Measurements from ENCODE around the gene HTR1B. TPM values are rescaled to one million over a fixed set of nuclear protein-coding genes. Genes with fewer than 3 reads are reported as not detected.

Gene HTR1B
- total and polyA plus RNA-seq, 9 of the 15 experiments (the other 6 are each of a cell fraction or from before 2014, with no cell fraction given), result not detected

DNA sequence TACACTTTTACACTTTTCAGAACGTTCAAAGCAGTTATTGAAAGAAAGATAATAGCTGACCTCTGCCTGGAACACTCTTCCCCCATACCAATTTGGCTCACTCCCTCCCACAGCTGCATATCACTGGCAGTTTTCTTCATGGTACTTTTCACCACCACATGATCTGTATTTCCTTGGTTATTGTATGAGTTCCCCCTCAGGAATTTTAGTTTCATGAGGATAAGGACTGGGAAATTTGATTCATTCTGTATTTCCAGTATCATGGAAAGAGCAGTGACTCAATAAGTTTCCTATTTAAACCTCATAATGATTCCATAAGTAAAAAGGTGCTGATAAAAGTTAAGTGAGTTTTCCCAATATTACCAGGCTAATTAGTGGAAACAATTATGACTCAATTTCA, 16.0 kb downstream of the HTR1B start:
- no peaks in the 10 kb centered on the region for H3K4me1 ChIP-seq (replicated peaks in 1 of 2; ENCODE audit: control insufficient read depth in 2 of 2, insufficient read depth in 2 of 2, low read length in 2 of 2)
- H2AFZ ChIP-seq (ENCODE audit: low read depth, low read length), result no peak overlapping the region
- ChIA-PET CTCF (ENCODE audit: low intra/inter-chr PET ratio) (no interaction called here), POLR2A (no interaction called here)
- H3K27ac ChIP-seq (ENCODE audit: extremely low read depth, low read depth, low read length), result no peak overlapping the region
- no peaks in the 10 kb centered on the region for H3K36me3 ChIP-seq (ENCODE audit: control insufficient read depth, insufficient read depth, low read length)
- 0% methylated on average over 1 of the region's 1 CpG for WGBS (ENCODE audit: insufficient coverage, low coverage, missing lambda C conversion rate)
- FAIRE-seq (no peak), DNase-seq (ENCODE audit: extremely low read depth in 1 of 4, low spot score in 3 of 4) (no peak), ATAC-seq (no peak)
- H3K9ac ChIP-seq (ENCODE audit: insufficient read depth in 1 of 2, low read depth in 2 of 2, low read length in 2 of 2), result no peak overlapping the region
- BruUV-seq (replicated peaks), result no TSS peak
- H3K9me1 ChIP-seq (ENCODE audit: control insufficient read depth, insufficient read depth, low read length), result no peaks in the 10 kb centered on the region
- TF ChIP-seq PHF8 (IDR thresholded peaks at IDR 0.05; ENCODE audit: borderline replicate concordance, low read length), result no peak
- no peak overlapping the region for H3K4me3 ChIP-seq
- in situ Hi-C loops (cut with MboI) (no loop called here), intact Hi-C loops (cut with micrococcal nuclease) (no loop called here)
- no peaks in the 10 kb centered on the region for H4K20me1 ChIP-seq (replicated peaks; ENCODE audit: control insufficient read depth, insufficient read depth, low read length)
- H3K27me3 ChIP-seq (ENCODE audit: control insufficient read depth in 2 of 2, insufficient read depth in 2 of 2, low read length in 2 of 2), result no peaks in the 10 kb centered on the region
- H3K9me3 ChIP-seq (replicated peaks; ENCODE audit: control insufficient read depth, insufficient read depth, low read depth, low read length), result no peaks in the 10 kb centered on the region
- H3K4me2 ChIP-seq (ENCODE audit: insufficient read depth, low read length), result no peak overlapping the region
- H3K79me2 ChIP-seq (ENCODE audit: control insufficient read depth, insufficient read depth, low read length), result no peaks in the 10 kb centered on the region

DNA sequence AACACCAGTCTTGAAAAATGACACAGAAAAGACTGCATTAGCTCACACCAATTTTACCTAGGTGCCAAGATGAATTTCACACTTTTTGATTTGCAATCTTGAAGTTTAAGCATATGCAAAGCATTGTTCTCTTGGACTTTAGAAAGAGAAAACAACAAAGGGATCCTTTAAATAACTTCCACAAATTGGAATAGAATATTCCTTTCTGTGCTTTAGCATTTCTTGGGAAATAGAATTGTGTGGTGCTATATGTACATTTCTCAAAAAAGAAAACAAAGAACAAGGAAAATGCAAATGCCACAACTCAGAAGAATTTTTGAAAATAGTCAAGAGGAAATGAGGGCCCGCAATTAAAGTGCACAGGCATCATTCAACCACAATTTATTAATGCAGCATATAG, 17.0 kb downstream of the HTR1B start:
- no peaks in the 10 kb centered on the region for H3K9me1 ChIP-seq (ENCODE audit: control insufficient read depth, insufficient read depth, low read length)
- POLR2A ChIA-PET, result no interaction called here
- H3K27me3 ChIP-seq (ENCODE audit: control insufficient read depth in 2 of 2, insufficient read depth in 2 of 2, low read length in 2 of 2), result no peaks in the 10 kb centered on the region
- no peak overlapping the region for H2AFZ ChIP-seq (ENCODE audit: low read depth, low read length)
- no peak overlapping the region for H3K4me3 ChIP-seq
- no peaks in the 10 kb centered on the region for H4K20me1 ChIP-seq (replicated peaks; ENCODE audit: control insufficient read depth, insufficient read depth, low read length)
- WGBS (ENCODE audit: insufficient coverage, low coverage, missing lambda C conversion rate), result 0% methylated on average over 1 of the region's 1 CpG
- no peak for ATAC-seq
- FAIRE-seq, result no peak
- no TSS peak for BruUV-seq (replicated peaks)
- H3K9me3 ChIP-seq (replicated peaks; ENCODE audit: control insufficient read depth, insufficient read depth, low read depth, low read length), result no peaks in the 10 kb centered on the region
- intact Hi-C loops (cut with micrococcal nuclease), result no loop called here
- H3K4me2 ChIP-seq (ENCODE audit: insufficient read depth, low read length), result no peak overlapping the region
- CTCF ChIA-PET (ENCODE audit: low intra/inter-chr PET ratio), result no interaction called here
- no peak overlapping the region for H3K27ac ChIP-seq (ENCODE audit: extremely low read depth, low read depth, low read length)
- no peak for DNase-seq (ENCODE audit: extremely low read depth in 1 of 4, low spot score in 3 of 4)
- H3K9ac ChIP-seq (ENCODE audit: insufficient read depth in 1 of 2, low read depth in 2 of 2, low read length in 2 of 2), result no peak overlapping the region
- in situ Hi-C loops (cut with MboI), result no loop called here
- no peaks in the 10 kb centered on the region for H3K4me1 ChIP-seq (replicated peaks in 1 of 2; ENCODE audit: control insufficient read depth in 2 of 2, insufficient read depth in 2 of 2, low read length in 2 of 2)
- no peaks in the 10 kb centered on the region for H3K36me3 ChIP-seq (ENCODE audit: control insufficient read depth, insufficient read depth, low read length)
- no peaks in the 10 kb centered on the region for H3K79me2 ChIP-seq (ENCODE audit: control insufficient read depth, insufficient read depth, low read length)
- TF ChIP-seq, protein P1, sequence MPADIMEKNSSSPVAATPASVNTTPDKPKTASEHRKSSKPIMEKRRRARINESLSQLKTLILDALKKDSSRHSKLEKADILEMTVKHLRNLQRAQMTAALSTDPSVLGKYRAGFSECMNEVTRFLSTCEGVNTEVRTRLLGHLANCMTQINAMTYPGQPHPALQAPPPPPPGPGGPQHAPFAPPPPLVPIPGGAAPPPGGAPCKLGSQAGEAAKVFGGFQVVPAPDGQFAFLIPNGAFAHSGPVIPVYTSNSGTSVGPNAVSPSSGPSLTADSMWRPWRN (IDR thresholded peaks at IDR 0.05; ENCODE audit: low read depth), result no peak
- TF ChIP-seq PCBP2 (IDR thresholded peaks at IDR 0.05; ENCODE audit: low read depth, low read length, poor library complexity, severe bottlenecking) (no peak), RAD21 (CRISPR knock-in tag; conservative IDR thresholded peaks at IDR 0.05 in 1 of 2, IDR thresholded peaks at IDR 0.05 in 1 of 2) (no peak), STAT5A (IDR thresholded peaks at IDR 0.05; ENCODE audit: borderline replicate concordance, low read length) (no peak), NFE2L1 (tag; IDR thresholded peaks at IDR 0.05; ENCODE audit: borderline replicate concordance, low read depth) (no peak), ZNF57 (CRISPR knock-in tag; IDR thresholded peaks at IDR 0.05) (no peak), BCL6 (CRISPR knock-in tag; IDR thresholded peaks at IDR 0.05) (no peak), PML (IDR thresholded peaks at IDR 0.05; ENCODE audit: low read length) (no peak), CHD2 (IDR thresholded peaks at IDR 0.05; ENCODE audit: low read depth, low read length) (no peak), ILF3 (IDR thresholded peaks at IDR 0.05; ENCODE audit: borderline replicate concordance) (no peak), ZNF696 (CRISPR knock-in tag; conservative IDR thresholded peaks at IDR 0.05) (no peak), ZNF3 (CRISPR knock-in tag; IDR thresholded peaks at IDR 0.05) (no peak), WHSC1 (IDR thresholded peaks at IDR 0.05; ENCODE audit: low read length) (no peak), KLF1 (tag; IDR thresholded peaks at IDR 0.05) (no peak)
- TF ChIP-seq, protein P2, sequence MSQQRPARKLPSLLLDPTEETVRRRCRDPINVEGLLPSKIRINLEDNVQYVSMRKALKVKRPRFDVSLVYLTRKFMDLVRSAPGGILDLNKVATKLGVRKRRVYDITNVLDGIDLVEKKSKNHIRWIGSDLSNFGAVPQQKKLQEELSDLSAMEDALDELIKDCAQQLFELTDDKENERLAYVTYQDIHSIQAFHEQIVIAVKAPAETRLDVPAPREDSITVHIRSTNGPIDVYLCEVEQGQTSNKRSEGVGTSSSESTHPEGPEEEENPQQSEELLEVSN (IDR thresholded peaks at IDR 0.05; ENCODE audit: borderline replicate concordance in 1 of 2, extremely low read depth in 1 of 2, insufficient read depth in 1 of 2, insufficient read length in 1 of 2, low read depth in 1 of 2, low read length in 1 of 2, poor library complexity in 1 of 2, severe bottlenecking in 1 of 2), result no peak
